ENCODE results near the gene RRP36.
"Not testable (repeated sequence)": the region's sequence is repeated elsewhere in the genome, so short reads cannot be mapped to it uniquely, and the experiment has no call there.

The RRP36 gene

GRCh38 chr6:43021270-43022047 lies at the start of gene RRP36:
Gene RRP36 (plus strand): TSS chr6:43021623. CDS start chr6:43021655, 32 bp downstream.
- DNase-seq (ENCODE audit: low spot score): peak; percentile 31
- FAIRE-seq: no peak

- no peak for DNase-seq (ENCODE audit: low spot score)
- no peak for FAIRE-seq
Measured at GRCh38 chr6:42971746-42972327, 49.6 kb upstream of the RRP36 start.

DNA sequence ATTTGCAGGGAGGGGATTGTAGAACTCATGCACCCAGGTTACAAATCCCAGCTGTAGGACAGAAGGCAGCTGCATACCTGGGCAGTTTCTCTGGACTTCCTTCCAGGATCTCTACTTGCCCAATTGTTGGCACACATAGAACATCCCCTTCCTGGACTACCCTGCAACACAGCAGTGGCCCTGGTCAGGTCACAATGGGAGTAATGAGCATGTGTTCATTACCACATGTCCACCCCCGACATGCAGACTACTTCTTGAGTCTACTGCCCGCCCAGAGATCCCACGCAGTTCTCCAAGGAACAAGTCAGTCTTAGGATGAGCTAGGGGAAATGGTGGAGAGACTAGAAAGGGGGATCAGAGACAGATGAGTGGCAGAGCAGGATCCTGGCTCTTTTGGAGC lies 47.5 kb upstream of the RRP36 start:
- FAIRE-seq (no peak), DNase-seq (ENCODE audit: low spot score) (no peak)

- DNase-seq (ENCODE audit: low spot score): no peak
- no peak for FAIRE-seq
Measured at GRCh38 chr6:42974919-42975505, 46.4 kb upstream of the RRP36 start.

DNA sequence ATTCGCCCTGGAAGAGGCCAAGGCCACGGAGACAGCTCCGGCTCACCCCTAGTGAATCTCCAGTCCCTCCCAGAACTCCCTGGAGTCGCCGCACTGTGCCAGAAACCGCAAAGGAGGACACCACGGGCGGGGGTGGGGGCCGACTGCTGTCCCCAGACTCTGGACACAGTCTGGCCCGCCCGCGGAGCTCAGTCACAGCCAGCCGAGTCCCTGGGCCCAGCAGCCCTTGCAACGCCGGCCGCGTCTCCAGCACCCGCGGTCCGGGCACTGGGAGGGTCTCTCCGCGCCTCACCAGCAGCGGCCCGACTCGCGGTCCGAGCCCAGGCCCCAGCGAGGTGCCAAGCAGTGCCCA lies 43.0 kb upstream of the RRP36 start:
- peak; percentile 47 for DNase-seq (ENCODE audit: low spot score)
- no peak for FAIRE-seq

- DNase-seq (ENCODE audit: low spot score) (peak; percentile 70), FAIRE-seq (peak; percentile 7)
Measured at GRCh38 chr6:42978839-42979522, 42.4 kb upstream of the RRP36 start, which contains the start of gene PEX6. Gene PEX6 (minus strand): TSS chr6:42979181. CDS start chr6:42979150, 31 bp downstream.

GRCh38 chr6:42979523-42980177 lies 41.8 kb upstream of the RRP36 start:
- FAIRE-seq (no peak), DNase-seq (ENCODE audit: low spot score) (peak; percentile 32)

GRCh38 chr6:42981836-42982235 lies 39.6 kb upstream of the RRP36 start:
- DNase-seq (ENCODE audit: low spot score): no peak

DNA sequence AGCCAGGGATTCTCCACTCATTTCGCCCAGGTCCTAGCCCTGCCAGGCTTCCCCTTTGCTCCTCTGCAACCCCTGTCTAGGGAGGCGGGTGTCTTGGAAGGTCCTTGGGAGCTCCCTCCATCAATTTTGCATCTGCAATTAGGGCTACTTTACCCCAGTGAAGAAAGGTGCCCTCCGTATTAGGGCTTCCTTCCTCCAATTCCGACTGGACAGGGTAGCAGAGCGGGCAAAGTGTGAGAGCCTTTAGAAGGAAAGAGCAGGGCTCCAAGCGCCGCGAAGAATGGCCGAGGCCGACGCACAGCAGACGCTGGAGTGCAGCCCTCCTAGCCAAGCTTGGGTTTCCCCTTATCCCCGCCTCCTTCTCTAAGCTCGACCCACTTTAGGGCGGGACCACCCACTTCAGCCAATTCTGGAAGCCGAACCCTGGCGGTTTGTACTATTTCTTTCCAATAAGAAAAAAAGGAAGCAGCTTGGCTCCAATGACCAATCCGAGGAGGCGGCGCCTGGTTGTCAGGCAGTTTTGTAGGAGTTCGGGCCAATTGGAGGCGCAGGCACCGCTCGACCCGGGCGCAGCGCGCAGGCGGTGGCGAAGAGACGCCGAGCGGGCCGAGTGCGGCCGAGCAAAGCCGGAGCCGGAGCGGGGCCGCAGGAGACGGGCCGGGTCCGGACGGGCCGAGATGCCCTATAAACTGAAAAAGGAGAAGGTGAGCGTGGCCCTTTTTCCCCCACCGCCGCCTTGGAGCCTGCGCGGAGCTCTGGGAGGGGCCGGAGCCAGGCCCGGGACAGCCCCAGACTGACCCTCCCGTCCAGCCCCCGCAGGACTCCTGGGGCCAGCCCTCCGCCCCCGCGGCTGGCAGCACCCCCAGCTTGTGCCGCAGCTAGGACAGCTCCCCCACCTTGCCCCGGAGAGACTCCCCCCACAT lies 37.2 kb upstream of the RRP36 start, which contains the start of gene PPP2R5D:
TSS of gene PPP2R5D (plus strand) at position 570 of the 923 bp plus-strand sequence. CDS start at position 678, 108 bp downstream.
- DNase-seq (ENCODE audit: low spot score) (peak; percentile 94), FAIRE-seq (peak; percentile 84)

More at GRCh38 chr6:42981836-42982235, 39.6 kb upstream of the RRP36 start:
- no peak for FAIRE-seq

DNA sequence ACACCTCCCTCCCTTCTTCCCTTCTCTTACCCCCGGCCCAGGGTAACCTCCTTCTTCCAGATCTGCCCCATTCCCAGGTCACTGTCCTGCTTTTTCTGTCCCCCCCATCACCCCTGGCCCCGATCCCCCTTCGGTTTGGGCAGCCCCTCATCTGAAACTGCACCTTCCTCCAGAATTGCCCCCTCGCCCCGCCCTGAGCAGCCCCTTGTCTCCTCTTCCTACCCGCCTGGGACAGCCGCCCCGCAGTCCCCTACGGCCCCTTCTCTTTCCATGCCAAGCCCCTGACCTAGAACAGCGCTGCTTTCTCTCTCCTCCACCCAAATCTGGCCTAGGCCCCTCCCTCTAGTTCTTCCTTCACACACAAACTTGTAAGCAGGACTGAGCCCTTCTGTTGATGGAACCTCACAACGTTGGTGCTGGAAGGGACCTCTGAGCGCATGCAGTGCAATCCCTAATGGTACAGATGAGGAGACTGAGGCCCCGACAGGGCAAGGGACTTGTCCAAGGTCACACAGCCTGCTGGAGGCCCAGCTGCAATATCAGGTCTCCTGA lies 36.4 kb upstream of the RRP36 start:
- FAIRE-seq (no peak), DNase-seq (ENCODE audit: low spot score) (no peak)

GRCh38 chr6:42987533-42988451 lies 33.6 kb upstream of the RRP36 start:
- DNase-seq (ENCODE audit: low spot score) (no peak), FAIRE-seq (no peak)

DNA sequence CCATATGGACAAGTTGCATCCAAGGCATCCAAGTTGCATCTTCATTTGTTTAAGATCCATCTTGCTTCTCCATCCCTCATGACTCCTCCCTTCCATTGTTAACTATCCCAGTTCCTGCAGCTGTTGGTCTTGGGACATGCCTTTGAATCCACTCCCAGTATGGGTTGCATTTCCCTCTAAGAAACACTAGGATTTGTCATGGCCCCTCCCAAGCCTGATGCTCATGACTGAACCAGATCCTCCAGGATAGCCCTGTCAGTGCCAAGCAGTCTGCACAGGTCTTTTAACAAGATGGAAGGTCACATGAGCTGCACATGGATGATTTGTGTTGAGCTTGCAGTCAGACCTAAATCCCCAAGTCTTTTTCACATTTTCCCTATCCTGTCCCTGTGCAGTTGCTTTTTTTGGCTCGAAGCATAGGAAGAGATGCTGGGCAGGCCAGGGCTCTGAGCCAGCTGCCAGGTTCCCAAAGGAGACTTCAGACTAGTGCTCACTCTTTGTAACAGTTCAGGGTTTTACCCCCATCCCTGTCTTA lies 32.9 kb upstream of the RRP36 start:
- no peak for FAIRE-seq

DNA sequence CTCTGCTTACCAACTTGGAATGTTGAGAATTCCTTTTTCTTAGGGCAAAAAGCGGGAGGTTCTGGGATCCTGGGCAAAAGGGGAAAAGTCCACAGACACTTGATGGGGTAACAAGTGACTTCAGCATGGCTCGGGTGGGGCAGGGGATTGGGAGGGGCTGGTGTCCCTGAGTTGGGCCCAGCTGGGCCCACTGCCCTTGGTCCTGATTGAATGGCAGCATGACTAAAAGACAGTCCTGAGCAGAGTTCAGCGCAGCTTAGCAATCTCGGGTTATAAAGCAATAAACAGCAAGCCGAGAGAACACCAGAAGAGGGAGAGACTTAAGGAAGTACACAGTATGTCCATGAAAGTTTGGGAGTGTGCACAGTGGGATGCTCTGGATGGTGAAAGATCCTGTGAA lies 31.5 kb upstream of the RRP36 start:
- no peak for DNase-seq (ENCODE audit: low spot score)
- no peak for FAIRE-seq

More for the DNA sequence above, 32.9 kb upstream of the RRP36 start:
- DNase-seq (ENCODE audit: low spot score): no peak

DNA sequence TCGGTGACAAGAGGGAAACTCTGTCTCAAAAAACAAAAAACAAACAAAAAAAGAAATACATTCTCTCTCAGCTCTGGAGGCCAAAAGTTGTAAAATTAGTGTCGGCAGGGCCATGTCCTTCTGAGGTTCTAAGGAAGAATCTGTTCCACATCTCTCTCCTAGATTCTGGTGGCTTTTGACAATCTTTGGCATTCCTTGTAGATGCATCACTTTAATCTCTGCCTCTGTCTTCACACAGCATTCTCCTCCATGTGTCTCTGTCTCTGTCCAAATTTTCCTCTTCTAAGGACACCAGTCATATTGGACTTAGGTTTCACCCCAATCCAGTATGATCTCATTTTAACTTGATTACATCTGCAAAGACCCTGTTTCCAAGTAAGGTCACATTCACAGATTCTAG lies 28.0 kb upstream of the RRP36 start:
- no peak for FAIRE-seq

GRCh38 chr6:42996513-42996912 lies 24.9 kb upstream of the RRP36 start:
- DNase-seq (ENCODE audit: low spot score) (peak; percentile 18), FAIRE-seq (peak; percentile 49)

More for the DNA sequence above, 28.0 kb upstream of the RRP36 start:
- DNase-seq (ENCODE audit: low spot score): no peak

DNA sequence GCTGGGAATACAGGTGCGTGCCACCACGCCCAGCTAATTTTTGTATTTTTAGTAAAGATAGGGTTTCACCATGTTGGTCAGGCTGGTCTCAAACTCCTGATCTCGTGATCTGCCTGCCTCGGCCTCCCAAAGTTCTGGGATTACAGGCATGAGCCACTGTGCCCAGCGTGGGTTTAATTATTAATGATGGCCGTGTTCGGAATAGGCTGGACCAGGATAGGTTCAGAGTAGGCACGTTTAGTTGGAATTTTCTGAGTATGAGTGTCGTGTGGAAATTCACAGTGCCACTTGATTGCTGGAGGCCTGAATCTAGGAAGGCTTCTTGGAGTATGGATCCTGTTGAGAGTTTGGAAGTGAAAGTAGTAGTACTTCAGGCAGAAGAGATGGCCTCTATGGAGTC lies 23.2 kb upstream of the RRP36 start:
- not testable (repeated sequence) for FAIRE-seq; DNase-seq (ENCODE audit: low spot score)

- FAIRE-seq: no peak
- DNase-seq (ENCODE audit: low spot score): no peak
Measured at GRCh38 chr6:43001843-43002242, 19.6 kb upstream of the RRP36 start.

DNA sequence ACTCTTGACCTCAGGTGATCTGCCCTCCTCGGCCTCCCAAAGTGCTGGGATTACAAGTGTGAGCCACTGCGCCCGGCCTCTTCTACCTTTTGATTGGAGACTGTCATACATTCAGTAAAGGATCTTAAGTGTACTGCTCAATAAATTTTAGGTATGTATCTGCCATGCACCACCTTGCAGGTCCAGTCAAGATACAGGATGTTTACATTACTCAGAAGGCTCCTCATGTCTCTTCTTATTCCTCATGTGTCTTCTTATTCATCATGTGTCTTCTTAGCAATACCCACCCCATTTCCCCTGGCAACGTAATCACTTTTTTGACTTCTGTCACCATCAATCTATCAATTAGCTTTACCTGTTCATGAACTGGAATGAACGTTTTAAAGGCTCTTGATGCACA lies 15.6 kb upstream of the RRP36 start:
- FAIRE-seq: no peak
- no peak for DNase-seq (ENCODE audit: low spot score)
